ENCODE data around the gene C11orf87. TPM values are rescaled to one million over a fixed set of nuclear protein-coding genes. Genes with fewer than 3 reads are reported as not detected.

The C11orf87 gene
- total RNA-seq, 4 donors from 2014 or later = 0.09 TPM; not detected in 3

DNA sequence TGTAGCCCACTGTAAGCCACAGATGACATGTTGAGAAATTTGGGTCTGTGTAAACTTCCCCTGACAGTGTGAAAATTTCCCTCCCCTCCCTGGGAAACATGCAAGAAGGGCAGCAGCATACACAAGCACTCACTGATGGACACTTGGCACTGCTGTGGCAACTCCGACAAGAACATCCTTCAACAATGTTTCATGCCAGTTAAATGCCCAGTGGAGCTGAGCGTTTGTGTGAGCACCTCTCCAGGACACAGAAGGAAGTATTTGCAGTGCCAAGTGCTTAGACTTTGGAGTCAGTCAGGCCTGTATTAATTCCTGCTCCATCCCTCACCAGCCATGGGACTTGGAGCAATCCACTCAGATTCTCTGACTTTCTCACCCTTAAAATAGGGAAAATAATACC lies 17.7 kb downstream of the C11orf87 start:
- Histone ChIP-seq H3K4me1 (no peaks in the 10 kb centered on the region), H3K27me3 (no peaks in the 10 kb centered on the region), H3K4me3 (no peak overlapping the region), H3K9me3 (no peaks in the 10 kb centered on the region), H3K36me3 (no peaks in the 10 kb centered on the region), H3K27ac (no peak overlapping the region)
- DNase-seq = no peak
- TF ChIP-seq, protein P1, sequence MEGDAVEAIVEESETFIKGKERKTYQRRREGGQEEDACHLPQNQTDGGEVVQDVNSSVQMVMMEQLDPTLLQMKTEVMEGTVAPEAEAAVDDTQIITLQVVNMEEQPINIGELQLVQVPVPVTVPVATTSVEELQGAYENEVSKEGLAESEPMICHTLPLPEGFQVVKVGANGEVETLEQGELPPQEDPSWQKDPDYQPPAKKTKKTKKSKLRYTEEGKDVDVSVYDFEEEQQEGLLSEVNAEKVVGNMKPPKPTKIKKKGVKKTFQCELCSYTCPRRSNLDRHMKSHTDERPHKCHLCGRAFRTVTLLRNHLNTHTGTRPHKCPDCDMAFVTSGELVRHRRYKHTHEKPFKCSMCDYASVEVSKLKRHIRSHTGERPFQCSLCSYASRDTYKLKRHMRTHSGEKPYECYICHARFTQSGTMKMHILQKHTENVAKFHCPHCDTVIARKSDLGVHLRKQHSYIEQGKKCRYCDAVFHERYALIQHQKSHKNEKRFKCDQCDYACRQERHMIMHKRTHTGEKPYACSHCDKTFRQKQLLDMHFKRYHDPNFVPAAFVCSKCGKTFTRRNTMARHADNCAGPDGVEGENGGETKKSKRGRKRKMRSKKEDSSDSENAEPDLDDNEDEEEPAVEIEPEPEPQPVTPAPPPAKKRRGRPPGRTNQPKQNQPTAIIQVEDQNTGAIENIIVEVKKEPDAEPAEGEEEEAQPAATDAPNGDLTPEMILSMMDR (IDR thresholded peaks at IDR 0.05) = no peak
- no peak for TF ChIP-seq POLR2A (IDR thresholded peaks at IDR 0.05)
- intact Hi-C loops (cut with DNase I) = no loop called here
- WGBS, 2 donors = 71 to 80% methylated on average over 1 to 2 of the region's 2 CpGs

DNA sequence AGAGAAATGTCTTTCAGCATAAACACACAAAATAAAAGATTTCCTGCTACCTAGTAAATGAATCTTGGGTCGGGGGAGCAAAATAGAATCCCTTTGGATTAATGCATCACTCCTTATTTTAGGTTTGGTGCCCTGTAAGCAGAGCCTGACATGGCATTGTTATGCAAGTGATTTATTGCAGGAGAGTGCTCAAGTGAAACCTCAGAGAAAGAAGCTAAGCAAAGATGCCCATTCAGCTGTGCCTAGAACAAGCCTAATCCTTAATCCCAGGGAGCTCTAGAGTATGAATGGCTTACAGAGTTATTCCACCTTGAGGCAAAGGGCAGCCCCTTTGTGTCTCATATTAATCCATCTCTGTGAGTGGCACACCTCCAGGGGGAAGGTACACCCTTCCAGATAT lies 21.1 kb downstream of the C11orf87 start:
- 44 to 50% methylated on average over 1 of the region's 1 CpG for WGBS, 2 donors
- Histone ChIP-seq H3K4me1 (no peaks in the 10 kb centered on the region), H3K9me3 (no peaks in the 10 kb centered on the region), H3K27ac (no peak overlapping the region), H3K4me3 (no peak overlapping the region), H3K27me3 (no peaks in the 10 kb centered on the region), H3K36me3 (no peaks in the 10 kb centered on the region)
- intact Hi-C loops (cut with DNase I) = no loop called here
- no peak for DNase-seq
- no peak for TF ChIP-seq POLR2A (IDR thresholded peaks at IDR 0.05)
- TF ChIP-seq, protein P1 (IDR thresholded peaks at IDR 0.05) = no peak

DNA sequence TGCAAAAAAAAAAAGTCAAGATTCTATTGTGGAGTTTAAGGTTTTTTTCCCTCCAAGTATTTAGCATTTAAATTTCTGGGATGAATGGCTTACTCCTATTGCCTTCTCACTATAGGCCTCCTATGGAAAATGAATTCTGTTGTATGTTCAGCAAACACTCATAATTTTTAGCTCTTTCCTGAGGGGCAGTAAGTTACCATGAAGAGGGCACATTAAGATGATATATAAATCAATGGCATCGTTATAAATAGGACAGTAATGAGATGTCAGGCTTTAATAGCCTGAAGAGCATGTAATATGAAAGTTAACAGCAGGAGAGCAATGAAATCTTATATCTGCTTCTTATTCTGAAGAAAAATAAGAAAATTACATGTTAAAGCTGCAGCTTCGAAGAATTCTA lies 32.9 kb downstream of the C11orf87 start:
- Histone ChIP-seq H3K4me1 (no peaks in the 10 kb centered on the region), H3K9me3 (no peaks in the 10 kb centered on the region), H3K27ac (no peak overlapping the region), H3K36me3 (no peaks in the 10 kb centered on the region), H3K27me3 (no peaks in the 10 kb centered on the region), H3K4me3 (no peak overlapping the region)
- WGBS, 2 donors = 56 to 71% methylated on average over 2 of the region's 2 CpGs
- intact Hi-C loops (cut with DNase I) = no loop called here
- no peak for TF ChIP-seq POLR2A (IDR thresholded peaks at IDR 0.05)
- TF ChIP-seq, protein P1 (IDR thresholded peaks at IDR 0.05) = no peak
- DNase-seq = no peak
